Measurements from ENCODE around the gene LILRB2.
"Not testable (repeated sequence)": the region's sequence is repeated elsewhere in the genome, so short reads cannot be mapped to it uniquely, and the experiment has no call there.

The LILRB2 gene

GRCh38 chr19:54242234-54242633, 38.7 kb downstream of the LILRB2 start:
- not testable (repeated sequence) for DNase-seq (ENCODE audit: low read depth in 3 of 3)

DNA sequence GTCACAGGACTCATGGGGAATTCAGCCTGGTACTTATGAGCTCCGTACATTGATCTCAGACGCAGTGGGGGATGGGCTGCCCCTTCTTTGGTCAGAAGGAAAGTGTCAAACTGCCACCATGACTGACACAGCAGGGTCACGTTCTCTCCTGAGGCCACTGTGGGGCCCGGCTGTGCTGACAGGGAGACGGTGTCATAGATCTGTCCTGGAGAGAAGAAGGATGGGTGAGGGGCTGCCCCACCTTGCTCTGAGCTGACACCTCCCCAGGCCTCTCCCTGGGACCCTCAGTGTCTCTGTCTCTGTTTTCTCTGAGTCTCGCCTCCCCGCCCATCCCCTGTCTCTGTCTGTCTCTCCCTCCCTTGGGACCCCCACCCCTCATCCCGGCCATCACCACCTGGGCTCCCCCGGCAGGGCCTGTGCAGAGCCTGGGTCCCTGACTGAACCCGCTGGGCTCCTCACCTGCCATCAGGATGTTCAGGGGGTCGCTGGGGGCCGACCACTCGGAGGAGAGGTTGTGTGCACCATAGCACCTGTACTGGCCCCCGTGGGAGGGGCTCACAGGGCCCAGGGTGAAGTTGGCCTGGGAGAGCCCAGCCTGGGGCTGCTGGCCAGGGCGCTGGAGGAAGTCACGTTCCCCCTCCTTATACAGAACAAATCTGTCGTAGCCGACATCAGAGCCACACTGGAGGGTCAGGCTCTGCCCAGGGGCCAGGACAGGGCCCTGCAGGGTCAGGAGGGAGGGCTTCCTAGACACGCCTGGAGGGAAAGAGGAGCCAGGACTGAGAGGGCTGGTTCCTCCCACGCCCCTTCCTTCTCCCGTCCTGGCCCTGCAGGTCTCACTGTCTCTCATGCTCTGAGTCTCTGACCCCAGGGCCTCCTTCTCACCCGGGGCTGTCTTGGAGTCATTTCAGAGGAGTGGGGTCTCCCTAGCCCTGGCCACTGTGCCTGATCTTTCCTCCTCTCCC, 40.3 kb downstream of the LILRB2 start:
- DNase-seq (ENCODE audit: low read depth in 3 of 3), result not testable (repeated sequence)

GRCh38 chr19:54239491-54240371, 41.2 kb downstream of the LILRB2 start:
- not testable (repeated sequence) for DNase-seq (ENCODE audit: low read depth in 3 of 3)

- DNase-seq (ENCODE audit: low read depth in 3 of 3), result no peak
Observed at GRCh38 chr19:54233941-54234340, 47.0 kb downstream of the LILRB2 start.

DNA sequence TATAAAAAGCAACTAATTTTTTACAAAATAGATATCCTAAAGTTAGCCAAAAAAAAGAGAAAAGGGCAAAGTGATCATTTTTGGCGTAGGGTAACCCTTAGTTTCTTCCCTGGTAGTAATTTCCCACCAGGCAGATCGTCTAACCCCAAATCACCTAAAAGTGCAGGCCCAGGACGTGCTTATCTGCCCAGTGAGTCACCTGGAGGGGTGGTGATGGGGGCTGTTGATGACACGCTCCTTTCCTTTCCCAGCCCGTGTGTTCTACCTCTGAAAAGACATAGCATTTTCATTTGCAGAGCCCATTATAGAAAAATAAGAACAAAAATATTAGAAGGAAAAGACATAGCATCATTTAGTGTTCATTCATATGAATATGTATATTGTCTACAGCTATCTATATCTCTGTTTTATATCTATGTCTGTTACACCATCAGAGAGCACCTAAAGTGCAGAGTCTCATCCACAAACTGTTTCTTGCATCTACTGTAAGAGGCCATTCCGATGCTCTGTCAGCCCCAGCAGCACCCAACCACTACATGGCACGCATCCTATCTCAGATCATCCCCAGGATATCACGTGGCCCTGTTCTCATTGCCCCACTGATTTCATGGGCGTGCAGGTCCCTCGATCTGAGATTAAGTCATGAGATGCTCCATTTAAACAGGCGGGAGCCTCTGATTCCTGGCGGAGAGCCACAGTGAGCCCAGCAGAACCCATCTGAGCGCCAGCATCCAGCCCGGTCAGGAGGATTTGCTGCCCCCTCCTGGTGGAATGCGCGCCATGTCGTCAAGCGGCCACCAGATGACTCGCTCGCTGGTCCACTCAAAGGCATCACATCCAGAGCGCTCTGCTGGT, 49.6 kb downstream of the LILRB2 start:
- peak; percentile 66 to 93 (median 82) for DNase-seq (ENCODE audit: low read depth in 3 of 3)

DNA sequence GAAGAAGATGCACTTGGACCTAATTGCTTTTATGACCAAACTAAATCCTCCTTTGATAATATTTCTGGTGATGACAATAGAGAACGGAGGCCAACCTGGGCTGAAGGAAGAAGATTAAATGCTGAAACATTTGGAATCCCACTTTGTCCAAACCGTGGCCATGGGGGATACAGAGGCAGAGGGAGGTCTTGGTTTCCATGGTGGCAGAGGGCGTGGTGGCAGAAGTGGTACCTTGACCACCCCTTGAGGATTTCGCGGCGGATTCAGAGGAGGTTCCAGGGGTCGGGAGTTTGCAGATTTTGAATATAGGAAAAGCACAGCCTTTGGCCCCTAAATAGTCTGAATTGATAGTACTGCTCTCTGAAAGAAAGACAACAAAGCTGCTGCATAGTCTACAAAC, 50.9 kb downstream of the LILRB2 start:
- DNase-seq (ENCODE audit: low read depth in 3 of 3), result no peak

- DNase-seq (ENCODE audit: low read depth in 3 of 3), result no peak
Observed at GRCh38 chr19:54229146-54229545, 51.8 kb downstream of the LILRB2 start.

- DNase-seq (ENCODE audit: low read depth in 3 of 3), result not testable (repeated sequence)
Observed at GRCh38 chr19:54224619-54225018, 56.3 kb downstream of the LILRB2 start.

GRCh38 chr19:54223937-54224281, 57.0 kb downstream of the LILRB2 start:
- DNase-seq (ENCODE audit: low read depth in 3 of 3), result not testable (repeated sequence)

Data from stimulated activated CD4-positive, alpha-beta T cell treated with anti-CD3 and anti-CD28 coated beads, TNF-alpha, amount 100 ng/mL, for 48 hours (primary cell).